ENCODE data around the gene OLIG1. TPM values are rescaled to one million over a fixed set of nuclear protein-coding genes. Genes with fewer than 3 reads are reported as not detected.

The OLIG1 gene
- polyA plus RNA-seq, 1 of the 3 experiments (the other 2 are of a cell fraction), result not detected

GRCh38 chr21:33110340-33110715 lies 40.4 kb downstream of the OLIG1 start:
- no peaks in the 10 kb centered on the region for H4K20me1 ChIP-seq (ENCODE audit: insufficient read depth)
- H3K27ac ChIP-seq (ENCODE audit: low read depth in 2 of 2, low read length in 1 of 2), result no peak overlapping the region
- no peaks in the 10 kb centered on the region for H3K9me2 ChIP-seq
- WGBS (ENCODE audit: low lambda C conversion rate), result 4% methylated on average over 7 of the region's 9 CpGs
- H3K9me3 ChIP-seq, result no peaks in the 10 kb centered on the region
- H3F3A ChIP-seq (replicated peaks; ENCODE audit: insufficient read depth), result no peaks in the 10 kb centered on the region
- ChIA-PET CTCF (no interaction called here), POLR2A (no interaction called here)
- no peak overlapping the region for H3K9ac ChIP-seq
- TF ChIP-seq IRF3 (IDR thresholded peaks at IDR 0.05; ENCODE audit: low read depth, low read length) (no peak), ELF1 (IDR thresholded peaks at IDR 0.05) (no peak), GATA2 (CRISPR knock-in tag; IDR thresholded peaks at IDR 0.05) (no peak), TAF1 (IDR thresholded peaks at IDR 0.05; ENCODE audit: borderline replicate concordance, low read depth, low read length) (no peak), CHD2 (IDR thresholded peaks at IDR 0.05; ENCODE audit: low read length, partially characterized antibody) (no peak), REST (IDR thresholded peaks at IDR 0.05; ENCODE audit: low read depth, low read length) (no peak), SMC3 (IDR thresholded peaks at IDR 0.05; ENCODE audit: low read depth, low read length) (no peak), ZBTB33 (IDR thresholded peaks at IDR 0.05; ENCODE audit: borderline replicate concordance, low read depth) (no peak), JUND (IDR thresholded peaks at IDR 0.05) (no peak), FOXM1 (IDR thresholded peaks at IDR 0.05; ENCODE audit: low read depth) (no peak)
- no peak overlapping the region for H3K4me3 ChIP-seq (ENCODE audit: low read depth in 2 of 2, low read length in 1 of 2)
- DNase-seq, result no peak
- H3K27me3 ChIP-seq (ENCODE audit: insufficient read depth), result peaks cover 94% of the 10 kb centered on the region
- no peaks in the 10 kb centered on the region for H3K4me1 ChIP-seq (ENCODE audit: control insufficient read depth in 1 of 2, insufficient read depth in 2 of 2, low read depth in 1 of 2, low read length in 1 of 2)
- no peaks in the 10 kb centered on the region for H3K36me3 ChIP-seq (replicated peaks in 1 of 2; ENCODE audit: control insufficient read depth in 1 of 2, insufficient read depth in 2 of 2, low read length in 1 of 2)
- H3K79me2 ChIP-seq (ENCODE audit: insufficient read depth), result no peaks in the 10 kb centered on the region
- H2AFZ ChIP-seq (ENCODE audit: low read depth), result no peak overlapping the region
- H3K4me2 ChIP-seq, result no peak overlapping the region

GRCh38 chr21:33111577-33111976 lies 41.6 kb downstream of the OLIG1 start:
- Histone ChIP-seq H3K9me3 (no peaks in the 10 kb centered on the region), H3K36me3 (replicated peaks in 1 of 2; ENCODE audit: control insufficient read depth in 1 of 2, insufficient read depth in 2 of 2, low read length in 1 of 2) (no peaks in the 10 kb centered on the region), H3K27ac (ENCODE audit: low read depth in 2 of 2, low read length in 1 of 2) (no peak overlapping the region), H3K4me2 (no peak overlapping the region), H3K9ac (no peak overlapping the region), H3F3A (replicated peaks; ENCODE audit: insufficient read depth) (no peaks in the 10 kb centered on the region), H4K20me1 (ENCODE audit: insufficient read depth) (no peaks in the 10 kb centered on the region), H3K27me3 (ENCODE audit: insufficient read depth) (peaks cover 96% of the 10 kb centered on the region), H3K79me2 (ENCODE audit: insufficient read depth) (no peaks in the 10 kb centered on the region), H3K9me2 (no peaks in the 10 kb centered on the region), H3K4me1 (ENCODE audit: control insufficient read depth in 1 of 2, insufficient read depth in 2 of 2, low read depth in 1 of 2, low read length in 1 of 2) (no peaks in the 10 kb centered on the region), H3K4me3 (ENCODE audit: low read depth in 2 of 2, low read length in 1 of 2) (no peak overlapping the region), H2AFZ (ENCODE audit: low read depth) (no peak overlapping the region)
- no peak for DNase-seq
- WGBS (ENCODE audit: low lambda C conversion rate), result 20% methylated on average over 6 of the region's 6 CpGs
- CTCF ChIA-PET, result interaction anchor here (2.2 kb wide), 1 partner anchor 16 kb away, joined by 7 read pairs; no protein-coding TSS in a partner anchor
- POLR2A ChIA-PET, result no interaction called here
- TF ChIP-seq CTCF (IDR thresholded peaks at IDR 0.05), result no peak
- no peak for TF ChIP-seq FOXJ3 (CRISPR knock-in tag; IDR thresholded peaks at IDR 0.05)
- TF ChIP-seq GABPA (IDR thresholded peaks at IDR 0.05; ENCODE audit: low read depth), result no peak
- TF ChIP-seq PBX3 (IDR thresholded peaks at IDR 0.05), result no peak
- TF ChIP-seq CHD2 (IDR thresholded peaks at IDR 0.05; ENCODE audit: low read length, partially characterized antibody), result no peak
- TF ChIP-seq MAX (IDR thresholded peaks at IDR 0.05; ENCODE audit: low read depth), result no peak
- no peak for TF ChIP-seq IRF3 (IDR thresholded peaks at IDR 0.05; ENCODE audit: low read depth, low read length)
- no peak for TF ChIP-seq SMC3 (IDR thresholded peaks at IDR 0.05; ENCODE audit: low read depth, low read length)
- no peak for TF ChIP-seq JUND (IDR thresholded peaks at IDR 0.05)
- no peak for TF ChIP-seq POLR2AphosphoS5 (IDR thresholded peaks at IDR 0.05; ENCODE audit: low read depth, low read length)
- no peak for TF ChIP-seq GATA2 (CRISPR knock-in tag; IDR thresholded peaks at IDR 0.05)
- no peak for TF ChIP-seq TCF12 (IDR thresholded peaks at IDR 0.05)

Measured in SK-N-SH (cell line).